ENCODE data around the gene TMEM86B.

TMEM86B gene

DNA sequence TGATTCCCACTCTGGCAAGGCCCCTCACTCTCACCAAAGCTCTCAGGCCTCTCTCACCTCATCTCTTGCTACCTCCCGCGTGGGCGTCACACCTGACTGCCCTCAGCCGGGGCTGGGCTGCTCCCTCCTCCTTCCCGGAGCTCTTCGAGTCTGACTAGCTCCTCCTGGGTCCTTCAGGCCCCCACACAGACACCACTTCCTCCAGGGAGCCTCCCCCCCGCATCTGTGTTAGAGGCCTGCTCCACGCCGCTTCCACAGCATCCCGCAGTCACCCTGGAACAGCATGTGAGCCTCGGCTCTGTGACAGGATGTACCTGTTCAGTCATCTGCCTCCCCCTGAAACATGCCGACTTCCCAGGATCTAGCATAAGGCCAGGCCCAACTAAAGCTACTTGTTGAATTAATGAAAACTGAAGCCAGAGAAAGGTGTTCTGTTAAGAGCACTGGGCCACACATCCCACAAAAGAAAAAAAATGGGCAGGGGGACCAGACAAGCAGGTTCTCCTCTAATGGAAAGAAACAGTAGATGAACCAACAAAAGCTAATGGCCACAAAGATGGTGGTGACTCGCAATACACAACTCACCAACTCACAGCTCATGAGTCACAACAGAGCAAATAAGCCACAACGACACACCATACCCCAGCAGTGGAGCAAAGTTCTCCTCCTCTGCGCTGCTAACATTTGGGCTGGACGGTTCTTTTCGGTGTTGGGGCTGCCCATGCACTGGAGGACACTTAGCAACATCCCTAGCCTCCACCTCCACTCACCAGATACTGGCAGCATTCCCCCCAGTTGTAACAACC lies 27.3 kb upstream of the TMEM86B start:
- peaks cover 6% of the 10 kb centered on the region for H3K4me1 ChIP-seq (ENCODE audit: control insufficient read depth, insufficient read depth, low read length)
- H3K27me3 ChIP-seq (ENCODE audit: control insufficient read depth, insufficient read depth, low read length) = no peaks in the 10 kb centered on the region
- H3K36me3 ChIP-seq (ENCODE audit: control insufficient read depth, insufficient read depth, low read length) = no peaks in the 10 kb centered on the region
- H3K9ac ChIP-seq (ENCODE audit: low read depth, low read length) = peak overlapping the region; percentile 24
- no peak overlapping the region for H3K4me3 ChIP-seq (ENCODE audit: low read depth, low read length)
- H3K9me3 ChIP-seq (ENCODE audit: control insufficient read depth, insufficient read depth, low read length) = no peaks in the 10 kb centered on the region

DNA sequence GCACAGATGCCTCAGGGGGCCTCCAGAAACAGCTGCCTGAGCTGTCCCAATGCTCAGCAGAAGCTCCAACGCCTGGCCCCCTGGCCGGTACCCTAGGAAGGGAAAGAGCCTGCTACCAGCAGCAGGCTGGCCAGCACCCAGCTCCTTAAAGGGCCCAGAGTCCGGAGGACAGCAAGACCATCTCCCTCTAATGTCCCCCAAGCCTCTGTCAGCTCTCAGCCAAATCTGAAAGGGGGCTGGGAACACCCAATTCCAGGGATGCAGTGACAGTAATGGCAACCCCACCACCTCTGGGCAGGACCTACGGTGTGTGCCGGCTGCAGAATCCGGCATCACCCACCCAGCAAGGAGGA lies 26.0 kb upstream of the TMEM86B start:
- no peaks in the 10 kb centered on the region for H3K36me3 ChIP-seq (ENCODE audit: control insufficient read depth, insufficient read depth, low read length)
- H3K9ac ChIP-seq (ENCODE audit: low read depth, low read length) = peak overlapping the region; percentile 37
- peaks cover 6% of the 10 kb centered on the region for H3K4me1 ChIP-seq (ENCODE audit: control insufficient read depth, insufficient read depth, low read length)
- H3K9me3 ChIP-seq (ENCODE audit: control insufficient read depth, insufficient read depth, low read length) = no peaks in the 10 kb centered on the region
- no peak overlapping the region for H3K4me3 ChIP-seq (ENCODE audit: low read depth, low read length)
- H3K27me3 ChIP-seq (ENCODE audit: control insufficient read depth, insufficient read depth, low read length) = no peaks in the 10 kb centered on the region

DNA sequence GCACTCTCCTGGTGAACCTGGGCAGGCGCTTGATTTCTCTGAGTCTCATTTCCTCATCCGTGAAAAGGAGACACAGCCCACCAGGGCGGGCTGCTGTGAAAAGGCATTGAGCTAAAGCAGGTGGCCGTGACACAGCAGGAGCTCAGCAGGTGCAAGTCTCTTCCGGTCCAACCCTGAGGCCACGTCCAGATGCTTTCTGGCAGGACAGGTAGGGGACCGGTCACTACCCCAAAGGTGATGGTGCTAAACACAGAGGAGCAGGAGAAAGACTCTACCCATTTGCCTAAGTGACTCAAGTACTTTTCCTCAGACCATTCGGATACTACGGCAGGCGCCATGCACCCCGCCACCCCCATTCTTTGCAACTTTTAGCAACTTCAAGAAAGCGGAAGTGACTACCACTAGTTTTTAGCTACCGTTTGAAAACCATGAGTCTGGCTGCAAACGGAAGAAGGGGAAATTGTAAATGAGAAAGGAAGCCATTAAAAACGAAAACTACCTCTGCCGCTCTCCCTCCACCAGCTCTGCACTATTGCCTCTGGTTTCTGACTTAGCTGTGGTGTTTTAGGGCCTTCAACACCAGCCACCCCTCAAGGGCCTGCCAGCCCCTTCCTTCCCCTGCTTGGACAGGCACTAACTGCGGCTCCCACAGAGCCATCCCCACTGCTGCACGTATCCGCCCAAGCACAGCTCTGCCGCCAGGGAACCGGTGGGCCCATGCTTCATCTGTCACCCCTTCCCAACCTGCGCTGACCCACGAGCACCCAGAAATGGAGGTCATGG lies 25.5 kb upstream of the TMEM86B start:
- Histone ChIP-seq H3K27me3 (ENCODE audit: control insufficient read depth, insufficient read depth, low read length) (no peaks in the 10 kb centered on the region), H3K9ac (ENCODE audit: low read depth, low read length) (peak overlapping the region; percentile 37), H3K36me3 (ENCODE audit: control insufficient read depth, insufficient read depth, low read length) (no peaks in the 10 kb centered on the region), H3K4me3 (ENCODE audit: low read depth, low read length) (no peak overlapping the region), H3K9me3 (ENCODE audit: control insufficient read depth, insufficient read depth, low read length) (no peaks in the 10 kb centered on the region), H3K4me1 (ENCODE audit: control insufficient read depth, insufficient read depth, low read length) (peaks cover 6% of the 10 kb centered on the region)

DNA sequence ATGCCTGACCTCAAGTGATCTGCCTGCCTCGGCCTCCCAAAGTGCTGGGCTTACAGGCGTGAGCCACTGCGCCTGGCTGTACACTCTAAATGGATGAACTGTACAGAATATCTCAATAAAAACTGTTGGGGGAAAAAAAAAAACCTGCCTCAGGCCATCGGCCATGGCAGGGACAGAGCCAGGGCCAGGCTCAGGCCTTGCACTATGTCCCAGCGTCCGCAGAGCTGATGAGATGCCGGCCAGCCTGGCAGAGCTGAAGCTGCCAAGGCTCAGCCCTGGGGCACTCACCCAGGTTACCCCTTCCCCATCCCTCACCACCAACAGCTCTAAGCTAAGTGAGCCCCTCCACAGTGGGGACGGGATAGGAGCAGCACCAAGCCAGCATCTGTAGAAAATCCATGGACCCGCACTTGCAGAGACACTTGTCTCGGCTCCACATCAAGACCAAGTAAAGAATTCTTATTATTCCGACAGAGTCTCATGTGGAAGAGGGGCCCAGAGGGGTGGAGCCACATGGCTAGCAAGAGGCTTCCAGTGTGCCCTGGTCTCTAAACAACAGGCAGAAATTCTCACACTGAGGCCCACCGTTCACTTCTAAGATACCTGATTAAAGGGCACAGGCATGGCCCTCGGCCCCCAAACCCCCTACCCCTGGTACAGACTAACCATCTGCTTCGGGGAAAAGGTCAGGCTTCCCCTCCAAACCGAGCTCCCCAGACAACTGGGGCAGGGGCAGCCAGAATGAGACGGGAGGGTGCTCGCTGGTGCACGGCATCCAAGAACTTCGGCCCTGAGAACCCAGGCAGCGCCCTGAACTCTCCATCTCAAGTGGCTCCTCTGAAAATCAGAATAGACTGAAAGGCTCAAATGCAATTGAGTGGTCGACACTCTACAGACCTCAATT lies 24.4 kb upstream of the TMEM86B start:
- Histone ChIP-seq H3K4me1 (ENCODE audit: control insufficient read depth, insufficient read depth, low read length) (peaks cover 6% of the 10 kb centered on the region), H3K9ac (ENCODE audit: low read depth, low read length) (no peak overlapping the region), H3K27me3 (ENCODE audit: control insufficient read depth, insufficient read depth, low read length) (no peaks in the 10 kb centered on the region), H3K36me3 (ENCODE audit: control insufficient read depth, insufficient read depth, low read length) (no peaks in the 10 kb centered on the region), H3K4me3 (ENCODE audit: low read depth, low read length) (no peak overlapping the region), H3K9me3 (ENCODE audit: control insufficient read depth, insufficient read depth, low read length) (no peaks in the 10 kb centered on the region)

DNA sequence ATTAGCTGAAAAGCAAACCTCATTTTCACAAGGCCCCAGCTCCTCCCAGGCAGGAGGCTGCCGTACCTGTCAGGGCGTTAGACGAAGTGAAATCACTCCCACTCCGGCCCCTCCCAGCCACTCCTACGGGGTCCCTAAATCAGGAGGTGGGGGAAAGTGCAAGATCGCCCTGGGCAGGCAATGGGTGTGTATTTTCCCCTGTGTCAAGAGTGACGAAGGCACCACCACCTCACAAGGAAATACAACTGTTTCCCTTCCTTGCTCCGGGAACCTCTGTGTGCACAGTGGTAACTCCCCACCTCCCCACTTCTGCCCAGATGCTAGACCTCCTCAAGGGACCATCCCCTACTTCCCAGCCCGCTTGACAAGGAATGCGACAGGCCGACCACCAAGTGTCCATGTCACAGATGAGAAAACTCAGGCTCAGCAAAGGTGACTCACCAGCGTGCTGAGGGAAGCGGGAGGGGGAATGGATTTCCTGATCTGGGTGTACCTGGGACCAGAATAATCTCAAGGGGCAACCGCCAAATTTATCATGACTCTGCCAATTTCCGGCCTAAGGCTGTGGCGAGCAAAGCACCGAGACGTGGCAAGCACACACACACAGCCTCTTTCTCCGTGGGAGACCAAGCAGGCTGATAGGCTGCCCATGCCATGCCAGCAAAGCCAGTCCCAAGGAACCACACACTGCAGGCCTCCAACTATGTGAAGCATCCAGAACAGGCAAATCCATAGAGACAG lies 22.9 kb upstream of the TMEM86B start:
- Histone ChIP-seq H3K9ac (ENCODE audit: low read depth, low read length) (no peak overlapping the region), H3K36me3 (ENCODE audit: control insufficient read depth, insufficient read depth, low read length) (peaks cover 6% of the 10 kb centered on the region), H3K27me3 (ENCODE audit: control insufficient read depth, insufficient read depth, low read length) (no peaks in the 10 kb centered on the region), H3K4me1 (ENCODE audit: control insufficient read depth, insufficient read depth, low read length) (peaks cover 3% of the 10 kb centered on the region), H3K4me3 (ENCODE audit: low read depth, low read length) (no peak overlapping the region), H3K9me3 (ENCODE audit: control insufficient read depth, insufficient read depth, low read length) (no peaks in the 10 kb centered on the region)

DNA sequence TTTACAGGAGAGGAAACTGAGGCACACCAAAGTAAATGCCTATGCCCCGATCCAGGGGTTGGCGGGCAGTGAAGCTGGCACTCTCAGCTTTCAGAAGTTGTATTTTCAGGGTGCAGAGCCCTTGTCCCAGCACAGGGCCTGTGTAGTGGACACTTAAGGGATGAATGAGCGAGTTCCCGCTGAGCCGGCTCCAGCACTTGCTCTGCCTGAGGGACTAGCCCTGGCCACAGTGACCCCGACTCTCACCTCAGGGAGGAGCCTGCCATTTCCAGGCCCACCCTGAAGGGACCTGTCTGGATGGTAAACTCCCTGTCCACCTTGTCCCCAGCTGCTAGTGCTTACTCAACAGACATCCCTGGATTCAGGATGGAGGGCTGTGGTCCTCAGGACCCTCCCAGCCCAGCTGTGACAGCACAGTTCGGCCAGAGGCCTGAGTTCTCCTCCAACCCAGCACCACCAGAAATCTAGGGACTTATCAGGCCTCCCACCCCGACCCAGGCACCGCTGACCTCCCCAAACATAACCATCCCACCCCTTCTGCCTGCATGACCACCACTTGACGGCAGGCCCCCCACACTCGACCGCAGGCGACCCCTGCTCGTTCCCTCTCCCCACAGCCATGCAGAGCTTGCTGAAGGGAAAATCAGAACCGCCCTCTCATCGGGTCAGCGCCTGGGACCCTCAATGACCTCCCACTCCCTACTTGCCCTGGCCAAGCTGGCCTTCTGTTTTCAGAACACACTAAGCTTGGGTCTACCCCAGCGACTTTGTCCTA lies 21.9 kb upstream of the TMEM86B start:
- no peak overlapping the region for H3K9ac ChIP-seq (ENCODE audit: low read depth, low read length)
- no peak overlapping the region for H3K4me3 ChIP-seq (ENCODE audit: low read depth, low read length)
- peaks cover 14% of the 10 kb centered on the region for H3K36me3 ChIP-seq (ENCODE audit: control insufficient read depth, insufficient read depth, low read length)
- peaks cover 3% of the 10 kb centered on the region for H3K4me1 ChIP-seq (ENCODE audit: control insufficient read depth, insufficient read depth, low read length)
- H3K9me3 ChIP-seq (ENCODE audit: control insufficient read depth, insufficient read depth, low read length) = no peaks in the 10 kb centered on the region
- H3K27me3 ChIP-seq (ENCODE audit: control insufficient read depth, insufficient read depth, low read length) = no peaks in the 10 kb centered on the region

DNA sequence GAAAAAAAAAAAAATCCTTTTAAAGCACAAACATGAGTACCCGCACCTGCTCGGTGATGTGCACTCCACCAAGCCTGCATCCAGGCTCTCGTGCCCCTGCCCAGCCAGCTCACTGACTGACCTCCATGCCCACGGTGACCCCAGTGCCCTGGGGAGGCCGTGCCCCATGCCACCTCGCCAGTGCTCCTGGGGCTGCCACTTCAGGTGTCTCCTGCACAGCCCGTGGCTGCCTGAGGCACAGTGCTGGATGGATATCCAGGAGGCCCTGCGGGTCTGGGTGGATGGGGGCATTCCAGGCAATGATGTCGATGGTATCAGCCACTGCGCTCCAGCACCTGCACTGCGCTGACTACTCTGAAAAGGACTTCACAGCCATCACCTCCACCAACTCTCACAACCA lies 21.3 kb upstream of the TMEM86B start:
- Histone ChIP-seq H3K4me1 (ENCODE audit: control insufficient read depth, insufficient read depth, low read length) (peaks cover 3% of the 10 kb centered on the region), H3K4me3 (ENCODE audit: low read depth, low read length) (no peak overlapping the region), H3K27me3 (ENCODE audit: control insufficient read depth, insufficient read depth, low read length) (no peaks in the 10 kb centered on the region), H3K36me3 (ENCODE audit: control insufficient read depth, insufficient read depth, low read length) (peaks cover 20% of the 10 kb centered on the region), H3K9ac (ENCODE audit: low read depth, low read length) (no peak overlapping the region), H3K9me3 (ENCODE audit: control insufficient read depth, insufficient read depth, low read length) (no peaks in the 10 kb centered on the region)

DNA sequence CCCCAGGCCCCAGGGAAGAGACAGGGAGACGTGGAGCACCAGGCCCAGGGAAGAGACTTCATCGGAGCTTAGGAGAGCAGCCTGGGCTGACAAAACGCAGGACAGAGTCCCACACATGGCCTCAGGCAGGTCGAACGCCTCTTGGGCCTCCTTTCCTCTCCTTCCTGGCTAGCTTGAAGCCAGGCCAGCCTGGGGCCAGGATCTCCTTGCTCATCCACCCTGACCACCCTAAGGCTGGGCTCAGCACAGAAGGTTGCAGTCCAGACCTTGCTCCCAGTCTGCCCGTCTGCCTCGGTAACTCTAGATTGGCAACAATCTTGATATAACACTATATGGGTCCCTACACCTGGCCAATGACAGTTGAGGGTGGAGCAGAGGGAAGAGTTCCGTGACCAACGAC lies 20.1 kb upstream of the TMEM86B start:
- Histone ChIP-seq H3K36me3 (ENCODE audit: control insufficient read depth, insufficient read depth, low read length) (peaks cover 28% of the 10 kb centered on the region), H3K9me3 (ENCODE audit: control insufficient read depth, insufficient read depth, low read length) (no peaks in the 10 kb centered on the region), H3K27me3 (ENCODE audit: control insufficient read depth, insufficient read depth, low read length) (no peaks in the 10 kb centered on the region), H3K9ac (ENCODE audit: low read depth, low read length) (no peak overlapping the region), H3K4me1 (ENCODE audit: control insufficient read depth, insufficient read depth, low read length) (peaks cover 3% of the 10 kb centered on the region), H3K4me3 (ENCODE audit: low read depth, low read length) (no peak overlapping the region)

DNA sequence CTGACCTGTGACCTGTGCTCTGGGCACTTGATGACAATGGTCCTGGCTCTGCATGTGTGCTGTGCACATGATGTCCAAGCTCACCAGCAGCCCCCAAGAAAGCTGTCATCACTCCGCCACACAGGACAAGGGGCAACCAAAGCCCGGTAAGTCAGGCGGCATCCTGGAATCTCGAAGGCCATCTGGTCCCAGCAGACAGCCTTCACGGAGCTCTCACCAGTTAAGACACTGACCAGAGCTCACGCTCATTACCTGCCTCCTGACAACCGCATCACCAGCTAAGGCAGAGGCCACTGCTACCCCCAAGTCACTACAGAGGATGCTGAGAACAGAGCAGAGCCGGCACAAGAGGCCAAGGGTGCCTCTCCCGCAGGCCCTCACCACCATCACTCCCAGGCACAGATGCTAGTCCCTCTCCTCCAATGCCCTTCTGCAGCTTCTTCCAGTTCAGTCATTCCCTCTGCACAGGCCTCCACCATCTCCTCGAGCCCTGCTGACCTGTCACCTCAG lies 19.7 kb upstream of the TMEM86B start:
- Histone ChIP-seq H3K4me3 (ENCODE audit: low read depth, low read length) (no peak overlapping the region), H3K9ac (ENCODE audit: low read depth, low read length) (no peak overlapping the region), H3K4me1 (ENCODE audit: control insufficient read depth, insufficient read depth, low read length) (no peaks in the 10 kb centered on the region), H3K9me3 (ENCODE audit: control insufficient read depth, insufficient read depth, low read length) (no peaks in the 10 kb centered on the region), H3K36me3 (ENCODE audit: control insufficient read depth, insufficient read depth, low read length) (peaks cover 28% of the 10 kb centered on the region), H3K27me3 (ENCODE audit: control insufficient read depth, insufficient read depth, low read length) (no peaks in the 10 kb centered on the region)

DNA sequence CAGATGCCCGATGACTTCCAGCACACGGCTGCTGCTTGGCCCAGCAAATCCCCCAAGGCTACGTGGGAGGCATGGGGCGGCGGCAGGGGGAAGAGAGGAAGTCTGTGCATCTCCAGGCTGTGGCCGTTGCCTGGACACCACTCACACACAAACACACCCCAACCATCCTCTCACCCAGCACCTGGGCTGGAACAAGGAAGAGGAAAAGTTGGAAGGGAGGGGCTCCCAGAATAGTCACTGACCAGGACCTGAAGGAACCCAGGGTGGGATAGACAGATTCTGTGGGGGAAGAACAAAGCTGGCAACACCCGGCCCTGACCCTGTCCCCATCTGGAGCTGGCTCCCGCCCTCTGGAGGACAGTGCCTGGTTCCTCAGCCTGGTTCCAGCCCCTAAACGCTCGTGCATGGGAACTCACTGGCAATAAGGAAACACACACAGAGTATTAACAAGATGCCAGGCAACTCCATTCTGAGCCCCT lies 19.1 kb upstream of the TMEM86B start:
- Histone ChIP-seq H3K27me3 (ENCODE audit: control insufficient read depth, insufficient read depth, low read length) (no peaks in the 10 kb centered on the region), H3K9me3 (ENCODE audit: control insufficient read depth, insufficient read depth, low read length) (no peaks in the 10 kb centered on the region), H3K36me3 (ENCODE audit: control insufficient read depth, insufficient read depth, low read length) (peaks cover 32% of the 10 kb centered on the region), H3K4me1 (ENCODE audit: control insufficient read depth, insufficient read depth, low read length) (no peaks in the 10 kb centered on the region), H3K4me3 (ENCODE audit: low read depth, low read length) (no peak overlapping the region), H3K9ac (ENCODE audit: low read depth, low read length) (no peak overlapping the region)

Data from iPS-15b (cell line).